Adrenal gland (tissue), 12 donors: ENCODE results near the gene PSMA7. TPM values are rescaled to one million over a fixed set of nuclear protein-coding genes. Genes with fewer than 3 reads are reported as not detected.

Experiments used
- DNase-seq, 7 donors: peaks; one replicate each; pipeline ENCODE4 v3.0.0-alpha.2; 2019 to 2020
- H3K27ac ChIP-seq, 5 donors: fragments of 200-600 bp; sonication (generic) in 4 of 5; 1 replicate in 3 of 5; 2 replicates in 2 of 5; pipeline versions ENCODE4 v1.5.1 to v1.8.0; 2016 to 2020; ENCODE audit warnings: mild to moderate bottlenecking in 1 of 5
- H3K27me3 ChIP-seq: fragments of 200-600 bp; 2 replicates; pipeline ENCODE4 v1.8.0; 2021
- H3K36me3 ChIP-seq, 2 donors: fragments of 200-600 bp; replicated peaks in 1 of 2; 1 replicate in 1 of 2; 2 replicates in 1 of 2; pipeline versions ENCODE4 v1.5.1 to v1.8.0; 2018 to 2022
- H3K4me1 ChIP-seq, 2 donors: fragments of 200-600 bp; replicated peaks in 1 of 2; 1 replicate in 1 of 2; 2 replicates in 1 of 2; pipeline versions ENCODE4 v1.5.1 to v1.8.0; 2018 to 2021
- H3K4me3 ChIP-seq, 4 donors: fragments of 200-600 bp; sonication (generic) in 3 of 4; one replicate each; pipeline ENCODE4 v1.5.1; 2016 to 2018
- H3K9me3 ChIP-seq, 3 donors: fragments of 200-600 bp; sonication (generic) in 1 of 3; replicated peaks in 1 of 3; 1 replicate in 2 of 3; 2 replicates in 1 of 3; pipeline versions ENCODE4 v1.5.1 to v1.8.0; 2016 to 2021
- CTCF ChIP-seq, 6 experiments: fragments of 450-650 bp in 4 of 6; fragments of 200-600 bp in 2 of 6; sonication (generic) in 1 of 6; IDR thresholded peaks; 1 replicate in 5 of 6; 2 replicates in 1 of 6; pipeline versions ENCODE4 v1.5.1 to v1.8.0; 2016 to 2021; ENCODE audit warnings: antibody characterized with exemption in 6 of 6, mild to moderate bottlenecking in 2 of 6, moderate library complexity in 1 of 6
- POLR2A ChIP-seq, 2 donors: fragments of 450-650 bp; IDR thresholded peaks; one replicate each; pipeline ENCODE4 v1.6.1; 2017; ENCODE audit warnings: antibody characterized with exemption in 2 of 2, mild to moderate bottlenecking in 2 of 2, moderate library complexity in 1 of 2
- WGBS, 4 donors: extraction: QIAGEN DNeasy Blood & Tissue Kit in 2 of 4; methylation state at CpG; one replicate each; pipeline versions ENCODE4 v1.1.5 to v1.1.7; 2013 to 2017; 5-methylcytosine and 5-hydroxymethylcytosine counted together
- intact Hi-C, 2 donors: fragments of 100-400 bp; cut with DNase I; formaldehyde crosslinking; loops; one replicate each; pipeline versions ENCODE4 v1.14.1 to v1.15.0; 2022 to 2023
- polyA plus RNA-seq, 3 donors: library from polyadenylated mRNA; stranded (reverse); fragments of 200-250 nt in 2 of 3; fragments of 350-450 nt in 1 of 3; fragmentation: Illumina TruSeq in 1 of 3; extraction: RNeasy Lipid Tissue Mini Kit (QIAGEN cat#74804) in 1 of 3; gene quantifications; one replicate each; pipeline ENCODE4 v1.2.3, GENCODE V29; 2013 to 2014
- total RNA-seq, 9 donors: library from RNA; depleted of rRNA in 4 of 9; stranded (reverse); fragments of >200 nt in 4 of 9; fragments of 120-200 nt in 1 of 9; fragmentation: NEBNext Ultra II Directional in 1 of 9; extraction: Animal tissue kit (Norgen Biotek cat#: 25700) in 1 of 9; gene quantifications; one replicate each; pipeline versions ENCODE4 v1.1.0 to v1.2.4, GENCODE V29; 2013 to 2023
- donor health status: healthy with polysubstance abuse.
- donor health status: Bipolar disorder and iron deficiency.
- donor health status: DM: yes; HTN: yes; CAD: no.
- donor health status: DM: no; HTN: no; CAD: no.
- donor health status: DM: no; HTN: no; CAD: no.
- donor health status: DM: yes; HTN: yes; CAD: no.

The PSMA7 gene
- total and polyA plus RNA-seq, 12 donors = 175 to 518 (median 277) TPM

- peaks cover 28 to 57% of the 10 kb centered on the region in 2 donors for H3K4me1 ChIP-seq
- H3K4me3 ChIP-seq = no peak overlapping the region
- TF ChIP-seq POLR2A (IDR thresholded peaks at IDR 0.05) (no peak), CTCF (IDR thresholded peaks at IDR 0.05) (no peak)
- H3K9me3 ChIP-seq = no peaks in the 10 kb centered on the region
- peaks cover 0 to 80% of the 10 kb centered on the region in 2 donors for H3K36me3 ChIP-seq
- peak overlapping the region in 1 of 5 donors; percentile 46 for H3K27ac ChIP-seq
- intact Hi-C loops = loop anchor here (5.0 kb wide), 1 partner anchor 125 kb away; no protein-coding TSS in a partner anchor
- 70 to 82% (median 79%) methylated on average over 6 of the region's 6 CpGs for whole genome bisulfite sequencing, 4 donors
- H3K27me3 ChIP-seq = no peaks in the 10 kb centered on the region
- no peak for DNase-seq
These were observed 6.2 kb downstream of the PSMA7 start for GRCh38 chr20:62137092-62137384.

- 32 to 40% (median 35%) methylated on average over 8 of the region's 8 CpGs for WGBS, 4 donors
- Histone ChIP-seq H3K27ac (peak overlapping the region in 3 of 5 donors; percentile 35 to 89 (median 66)), H3K27me3 (no peaks in the 10 kb centered on the region), H3K4me3 (no peak overlapping the region), H3K9me3 (no peaks in the 10 kb centered on the region), H3K4me1 (peaks cover 23 to 52% of the 10 kb centered on the region in 2 donors), H3K36me3 (peaks cover 0 to 85% of the 10 kb centered on the region in 2 donors)
- peak; percentile 52 to 87 (median 76) for DNase-seq
- intact Hi-C loops = loop anchor here (5.0 kb wide), 1 partner anchor 124 kb away; no protein-coding TSS in a partner anchor
- no peak for TF ChIP-seq POLR2A (IDR thresholded peaks at IDR 0.05)
- TF ChIP-seq CTCF (IDR thresholded peaks at IDR 0.05) = peak; percentile 40 to 76 (median 70)
These were observed 6.7 kb downstream of the PSMA7 start for GRCh38 chr20:62136283-62137091.

- H3K4me3 ChIP-seq = no peak overlapping the region
- no peaks in the 10 kb centered on the region for H3K27me3 ChIP-seq
- intact Hi-C loops = loop anchor here (5.0 kb wide), 1 partner anchor 123 kb away; no protein-coding TSS in a partner anchor
- peaks cover 0 to 90% of the 10 kb centered on the region in 2 donors for H3K36me3 ChIP-seq
- peak overlapping the region in 4 of 5 donors; percentile 11 to 89 (median 60) for H3K27ac ChIP-seq
- no peak for TF ChIP-seq POLR2A (IDR thresholded peaks at IDR 0.05)
- TF ChIP-seq CTCF (IDR thresholded peaks at IDR 0.05) = no peak
- no peak for DNase-seq
- 81 to 96% (median 85%) methylated on average over 7 to 8 of the region's 8 CpGs for WGBS, 4 donors
- H3K4me1 ChIP-seq = peaks cover 15 to 44% of the 10 kb centered on the region in 2 donors
- no peaks in the 10 kb centered on the region for H3K9me3 ChIP-seq
These were observed 7.5 kb downstream of the PSMA7 start for GRCh38 chr20:62135573-62136266.

GRCh38 chr20:62134735-62135231 lies 8.4 kb downstream of the PSMA7 start:
- H3K27ac ChIP-seq = peak overlapping the region in 4 of 5 donors; percentile 11 to 89 (median 66)
- intact Hi-C loops = loop anchor here (5.0 kb wide), 2 partner anchors 67 to 122 kb away; partner anchors contain the start of gene TAF4 (in 1 of the 2)

More at GRCh38 chr20:62134735-62135231, 8.4 kb downstream of the PSMA7 start:
- no peak for TF ChIP-seq CTCF (IDR thresholded peaks at IDR 0.05)
- peak in 1 of 2 donors; percentile 15 for TF ChIP-seq POLR2A (IDR thresholded peaks at IDR 0.05)
- no peaks in the 10 kb centered on the region for H3K9me3 ChIP-seq
- peak; percentile 73 to 93 (median 89) for DNase-seq
- no peak overlapping the region for H3K4me3 ChIP-seq
- H3K36me3 ChIP-seq = peaks cover 0 to 90% of the 10 kb centered on the region in 2 donors
- H3K27me3 ChIP-seq = no peaks in the 10 kb centered on the region
- WGBS, 4 donors = 20 to 35% (median 29%) methylated on average over 6 to 11 of the region's 11 CpGs
- peaks cover 14 to 36% of the 10 kb centered on the region in 2 donors for H3K4me1 ChIP-seq
